Muscle layer of duodenum (tissue), 2 donors: ENCODE measurements around the gene CSNK2B.

Source experiments
- H3K27ac ChIP-seq: one replicate; pipeline ENCODE4 v1.7.0; 2013; ENCODE audit warnings: mild to moderate bottlenecking, low read length
- H3K27me3 ChIP-seq: one replicate; pipeline ENCODE4 v1.7.0; 2013; ENCODE audit warnings: low read depth, mild to moderate bottlenecking, control low read depth, low read length
- H3K36me3 ChIP-seq, 2 donors: one replicate each; pipeline ENCODE4 v1.7.0; 2013; ENCODE audit warnings: low read length in 2 of 2, control low read depth in 1 of 2, mild to moderate bottlenecking in 1 of 2; ENCODE audit not compliant: insufficient read depth in 2 of 2, control insufficient read depth in 1 of 2
- H3K4me1 ChIP-seq, 2 donors: one replicate each; pipeline ENCODE4 v1.7.0; 2013; ENCODE audit warnings: low read length in 2 of 2, mild to moderate bottlenecking in 2 of 2, control low read depth in 1 of 2, moderate library complexity in 1 of 2; ENCODE audit not compliant: insufficient read depth in 2 of 2, control insufficient read depth in 1 of 2
- H3K4me3 ChIP-seq, 2 donors: one replicate each; pipeline ENCODE4 v1.7.0; 2013; ENCODE audit warnings: low read length in 2 of 2, low read depth in 1 of 2, mild to moderate bottlenecking in 1 of 2
- H3K9me3 ChIP-seq, 2 donors: one replicate each; pipeline ENCODE4 v1.7.0; 2013; ENCODE audit warnings: low read length in 2 of 2, control low read depth in 1 of 2, mild to moderate bottlenecking in 1 of 2; ENCODE audit not compliant: control insufficient read depth in 1 of 2
- donor health status: healthy.

CSNK2B gene

DNA sequence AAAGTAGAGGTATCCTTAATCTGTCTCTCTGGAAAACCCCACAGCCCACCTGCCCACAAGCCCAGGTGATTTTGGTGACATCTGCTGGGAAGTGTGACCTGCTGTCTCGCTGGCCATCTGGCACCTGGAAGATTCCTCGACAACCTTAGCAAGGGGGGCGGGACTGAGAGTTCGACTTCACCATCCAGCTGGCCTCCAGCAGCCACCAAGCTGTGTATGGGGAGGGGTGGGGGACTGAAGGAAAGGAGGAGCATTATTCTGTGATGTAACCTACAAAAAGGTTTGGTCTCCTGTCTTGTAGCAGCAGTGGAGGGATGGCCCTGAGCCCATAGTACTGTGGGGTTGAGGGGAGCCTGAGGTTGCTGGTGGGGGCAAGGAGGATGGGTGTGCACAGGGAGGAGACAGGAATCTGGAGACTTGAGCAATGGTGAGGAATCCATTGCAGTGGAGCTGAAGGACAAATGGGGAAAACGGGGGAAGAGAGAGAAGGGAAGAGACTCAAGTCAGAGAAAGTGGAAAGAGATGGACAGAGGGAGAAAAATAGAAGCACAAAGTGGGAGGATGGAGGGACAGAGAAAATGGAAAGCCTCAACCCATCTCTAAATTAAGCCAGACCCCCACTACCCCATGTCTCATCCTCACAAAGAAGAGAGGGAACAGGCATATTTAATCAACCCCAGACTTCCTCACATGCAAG, 44.8 kb downstream of the CSNK2B start:
- no peak overlapping the region for H3K4me3 ChIP-seq
- no peak overlapping the region for H3K27ac ChIP-seq
- no peaks in the 10 kb centered on the region for H3K4me1 ChIP-seq
- no peaks in the 10 kb centered on the region for H3K9me3 ChIP-seq
- no peaks in the 10 kb centered on the region for H3K27me3 ChIP-seq
- no peaks in the 10 kb centered on the region for H3K36me3 ChIP-seq

DNA sequence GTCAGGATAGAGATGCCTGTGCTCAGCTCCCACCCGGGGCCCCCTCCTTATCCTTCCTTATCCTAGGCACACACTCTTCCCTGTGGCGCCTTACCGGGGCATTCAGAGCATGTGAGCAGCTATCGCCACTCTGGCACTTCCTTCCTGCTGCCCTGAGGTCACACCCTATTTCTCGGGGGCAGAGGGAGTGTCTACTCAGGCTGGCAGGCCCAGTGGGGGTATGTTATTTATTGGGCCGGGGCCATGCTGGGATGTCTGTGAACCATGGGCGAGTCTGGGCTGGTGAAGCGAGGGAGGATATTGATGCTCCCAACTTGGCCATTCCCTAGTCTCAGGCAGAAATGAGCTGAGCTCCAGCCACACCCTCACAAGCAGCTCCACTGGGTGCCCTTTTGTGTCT, 45.4 kb downstream of the CSNK2B start:
- Histone ChIP-seq H3K4me1 (no peaks in the 10 kb centered on the region), H3K36me3 (no peaks in the 10 kb centered on the region), H3K27ac (no peak overlapping the region), H3K4me3 (no peak overlapping the region), H3K27me3 (no peaks in the 10 kb centered on the region), H3K9me3 (no peaks in the 10 kb centered on the region)

- Histone ChIP-seq H3K27me3 (no peaks in the 10 kb centered on the region), H3K9me3 (no peaks in the 10 kb centered on the region), H3K36me3 (no peaks in the 10 kb centered on the region), H3K4me3 (no peak overlapping the region), H3K27ac (no peak overlapping the region), H3K4me1 (no peaks in the 10 kb centered on the region)
Measured at GRCh38 chr6:31712296-31712695, 46.4 kb downstream of the CSNK2B start.

DNA sequence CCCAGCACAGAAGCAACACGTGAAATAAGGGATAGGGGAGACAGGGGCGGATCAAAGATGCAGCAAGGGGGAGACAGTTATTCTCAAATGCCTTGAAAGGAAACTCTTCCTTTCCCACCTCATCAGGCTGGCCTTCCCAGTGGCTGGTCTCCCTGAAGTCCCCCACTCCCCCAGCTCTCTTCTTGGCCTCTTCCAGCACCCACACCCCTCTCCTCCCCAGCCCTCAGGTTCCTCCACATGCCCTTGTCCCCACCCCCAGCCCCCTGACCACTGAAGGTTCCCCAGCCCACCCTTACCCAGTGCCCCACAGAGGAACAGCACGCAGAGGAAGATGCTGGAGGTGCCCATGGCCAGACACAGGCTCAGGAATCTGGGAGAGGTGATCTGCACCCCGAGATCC, 47.6 kb downstream of the CSNK2B start:
- H3K27ac ChIP-seq = no peak overlapping the region
- no peaks in the 10 kb centered on the region for H3K27me3 ChIP-seq
- no peaks in the 10 kb centered on the region for H3K4me1 ChIP-seq
- H3K4me3 ChIP-seq = no peak overlapping the region
- no peaks in the 10 kb centered on the region for H3K36me3 ChIP-seq
- H3K9me3 ChIP-seq = no peaks in the 10 kb centered on the region

DNA sequence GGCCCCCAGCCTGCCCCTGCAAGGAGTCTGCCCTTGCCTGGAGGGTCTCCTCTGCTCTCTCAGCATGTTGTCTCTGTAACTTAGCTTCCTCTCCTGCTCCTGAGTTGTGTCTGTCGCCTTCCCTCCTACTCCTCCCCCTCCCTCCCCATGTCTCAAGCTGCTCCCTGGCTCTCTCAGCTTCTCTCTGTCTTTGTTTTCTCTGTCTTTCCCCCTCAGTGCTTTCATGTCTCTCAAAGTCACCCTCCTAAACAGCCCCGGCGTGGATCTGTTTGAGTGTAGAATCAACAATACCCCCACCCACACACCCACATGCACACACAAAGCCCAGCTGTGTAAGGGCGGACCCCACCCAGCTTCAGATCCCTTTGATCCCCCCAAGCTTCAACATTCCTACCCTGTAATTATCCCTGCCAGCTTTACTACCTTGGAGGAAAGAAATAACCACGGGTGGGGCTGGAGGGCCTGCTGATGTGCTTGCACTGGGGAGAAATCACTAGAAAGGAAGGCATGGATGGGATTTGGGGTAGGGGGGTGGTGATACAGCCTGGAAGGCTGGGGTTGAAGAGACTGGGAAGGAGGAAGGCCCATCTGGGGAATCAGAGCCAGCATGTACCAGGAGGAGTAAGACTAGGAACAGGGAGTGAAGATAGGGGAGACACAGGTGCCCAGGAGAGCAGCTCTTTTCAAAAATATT, 48.3 kb downstream of the CSNK2B start:
- Histone ChIP-seq H3K4me1 (no peaks in the 10 kb centered on the region), H3K36me3 (no peaks in the 10 kb centered on the region), H3K27ac (no peak overlapping the region), H3K4me3 (no peak overlapping the region), H3K9me3 (no peaks in the 10 kb centered on the region), H3K27me3 (no peaks in the 10 kb centered on the region)

DNA sequence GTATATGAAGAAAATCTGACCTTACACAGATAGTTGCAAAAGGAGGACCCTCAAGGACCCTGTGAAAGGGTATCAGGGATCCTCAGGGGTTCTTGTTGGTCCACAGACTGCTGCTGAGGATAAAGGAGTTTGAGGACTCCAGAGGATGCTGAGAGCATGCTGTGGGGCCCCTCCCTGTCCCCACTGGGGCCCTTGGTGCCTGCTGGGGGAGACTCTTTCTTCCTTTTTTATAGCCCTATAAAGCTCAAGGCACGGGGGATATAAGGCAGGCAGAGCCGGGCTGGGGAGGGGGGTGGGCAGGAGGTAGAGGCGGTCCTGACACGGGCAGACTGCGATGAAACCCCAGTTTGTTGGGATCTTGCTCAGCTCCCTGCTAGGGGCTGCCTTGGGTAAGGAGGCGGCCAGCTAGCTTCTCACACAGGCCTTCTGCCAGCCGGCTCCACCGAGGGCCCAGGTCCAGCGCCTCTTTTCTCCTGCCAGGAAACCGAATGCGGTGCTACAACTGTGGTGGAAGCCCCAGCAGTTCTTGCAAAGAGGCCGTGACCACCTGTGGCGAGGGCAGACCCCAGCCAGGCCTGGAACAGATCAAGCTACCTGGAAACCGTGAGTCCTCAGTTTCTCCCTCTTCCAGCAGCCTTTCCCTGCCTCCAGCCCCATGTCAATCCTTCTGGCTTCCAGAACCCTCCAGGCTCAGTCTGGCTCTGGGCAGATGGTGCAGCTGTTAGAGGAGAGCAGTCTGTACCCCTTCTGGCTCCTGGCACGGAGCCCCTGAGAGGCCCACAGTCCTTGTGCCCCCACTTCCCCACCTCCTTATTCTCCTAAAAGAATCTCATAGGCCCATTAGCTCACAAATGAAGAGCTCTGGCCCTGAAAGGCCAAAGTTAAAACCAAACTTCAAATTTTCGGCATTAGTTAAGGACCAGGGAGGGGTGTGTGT, 49.4 kb downstream of the CSNK2B start, which contains the start of gene LY6G6D:
Gene LY6G6D (plus strand): TSS at position 327 of the 937 bp plus-strand sequence. CDS start 8 bp downstream, at position 335.
- no peaks in the 10 kb centered on the region for H3K4me1 ChIP-seq
- no peaks in the 10 kb centered on the region for H3K27me3 ChIP-seq
- H3K4me3 ChIP-seq = no peak within 1 kb of the TSS
- H3K27ac ChIP-seq = no peak within 1 kb of the TSS
- H3K9me3 ChIP-seq = no peaks in the 10 kb centered on the region
- H3K36me3 ChIP-seq = no peaks in the 10 kb centered on the region

DNA sequence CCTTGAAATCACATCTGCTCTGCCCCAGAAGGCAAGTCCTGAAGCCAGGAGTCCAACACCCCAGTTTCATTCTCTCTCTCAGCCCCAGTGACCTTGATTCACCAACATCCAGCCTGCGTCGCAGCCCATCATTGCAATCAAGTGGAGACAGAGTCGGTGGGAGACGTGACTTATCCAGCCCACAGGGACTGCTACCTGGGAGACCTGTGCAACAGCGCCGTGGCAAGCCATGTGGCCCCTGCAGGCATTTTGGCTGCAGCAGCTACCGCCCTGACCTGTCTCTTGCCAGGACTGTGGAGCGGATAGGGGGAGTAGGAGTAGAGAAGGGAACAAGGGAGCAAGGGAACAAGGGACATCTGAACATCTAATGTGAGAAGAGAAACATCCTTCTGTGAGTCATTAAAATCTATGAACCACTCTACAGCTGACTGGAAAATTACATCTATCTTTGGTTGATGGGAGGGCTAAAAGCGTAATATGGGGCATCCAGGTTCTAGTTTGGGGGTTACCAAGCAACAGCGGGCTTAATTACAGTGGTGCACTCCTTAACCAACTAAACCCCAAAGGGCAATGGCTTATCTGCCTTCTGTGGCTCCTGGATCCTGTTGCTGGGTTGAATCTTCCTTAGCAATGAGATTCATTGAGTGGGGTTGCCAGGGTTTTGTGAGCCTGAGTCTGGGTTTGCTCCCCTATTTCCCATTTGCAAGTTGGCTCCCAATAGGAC, 51.8 kb downstream of the CSNK2B start:
- Histone ChIP-seq H3K36me3 (no peaks in the 10 kb centered on the region), H3K4me1 (no peaks in the 10 kb centered on the region), H3K4me3 (no peak overlapping the region), H3K27me3 (no peaks in the 10 kb centered on the region), H3K27ac (no peak overlapping the region), H3K9me3 (no peaks in the 10 kb centered on the region)

- Histone ChIP-seq H3K4me3 (no peak overlapping the region), H3K27ac (no peak overlapping the region), H3K27me3 (no peaks in the 10 kb centered on the region), H3K9me3 (no peaks in the 10 kb centered on the region), H3K4me1 (no peaks in the 10 kb centered on the region), H3K36me3 (no peaks in the 10 kb centered on the region)
Measured at GRCh38 chr6:31718265-31718664, 52.4 kb downstream of the CSNK2B start.

GRCh38 chr6:31719001-31719400, 53.1 kb downstream of the CSNK2B start:
- Histone ChIP-seq H3K9me3 (no peaks in the 10 kb centered on the region), H3K36me3 (no peaks in the 10 kb centered on the region), H3K27ac (no peak overlapping the region), H3K4me3 (no peak overlapping the region), H3K27me3 (no peaks in the 10 kb centered on the region), H3K4me1 (no peaks in the 10 kb centered on the region)
